Body of pancreas (tissue), 4 donors: ENCODE results near the gene SPPL2A.

Experiments used
- POLR2A ChIP-seq, 3 donors: fragments of 450-650 bp; IDR thresholded peaks; one replicate each; pipeline ENCODE4 v1.6.1; 2016; ENCODE audit warnings: antibody characterized with exemption in 3 of 3, mild to moderate bottlenecking in 2 of 3
- TF ChIP-seq, protein P1 (sequence below), 7 experiments: fragments of 450-650 bp in 4 of 7; fragments of 200-600 bp in 3 of 7; sonication (generic) in 3 of 7; IDR thresholded peaks; one replicate each; pipeline ENCODE4 v1.5.1; 2016 to 2019; ENCODE audit warnings: antibody characterized with exemption in 7 of 7

DNA sequence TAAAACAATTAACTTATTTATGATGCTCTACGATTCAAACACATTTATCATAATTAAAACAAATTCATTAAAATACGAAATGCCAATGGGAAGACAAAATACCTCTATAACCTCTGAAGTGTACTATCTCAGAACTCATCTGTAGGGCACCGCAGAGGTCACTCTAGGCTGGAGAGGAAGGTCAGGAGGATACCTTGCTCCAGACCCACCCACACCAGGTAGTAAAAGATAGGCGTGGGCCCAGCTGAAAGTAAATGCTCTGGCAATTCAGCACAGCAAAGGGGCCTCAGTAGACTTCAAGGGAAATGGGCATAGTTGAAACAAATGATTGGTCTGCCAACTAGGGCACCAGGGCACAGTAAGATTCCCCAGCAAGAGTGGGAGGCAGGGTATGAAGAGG, 26.0 kb upstream of the SPPL2A start:
- TF ChIP-seq, protein P1, sequence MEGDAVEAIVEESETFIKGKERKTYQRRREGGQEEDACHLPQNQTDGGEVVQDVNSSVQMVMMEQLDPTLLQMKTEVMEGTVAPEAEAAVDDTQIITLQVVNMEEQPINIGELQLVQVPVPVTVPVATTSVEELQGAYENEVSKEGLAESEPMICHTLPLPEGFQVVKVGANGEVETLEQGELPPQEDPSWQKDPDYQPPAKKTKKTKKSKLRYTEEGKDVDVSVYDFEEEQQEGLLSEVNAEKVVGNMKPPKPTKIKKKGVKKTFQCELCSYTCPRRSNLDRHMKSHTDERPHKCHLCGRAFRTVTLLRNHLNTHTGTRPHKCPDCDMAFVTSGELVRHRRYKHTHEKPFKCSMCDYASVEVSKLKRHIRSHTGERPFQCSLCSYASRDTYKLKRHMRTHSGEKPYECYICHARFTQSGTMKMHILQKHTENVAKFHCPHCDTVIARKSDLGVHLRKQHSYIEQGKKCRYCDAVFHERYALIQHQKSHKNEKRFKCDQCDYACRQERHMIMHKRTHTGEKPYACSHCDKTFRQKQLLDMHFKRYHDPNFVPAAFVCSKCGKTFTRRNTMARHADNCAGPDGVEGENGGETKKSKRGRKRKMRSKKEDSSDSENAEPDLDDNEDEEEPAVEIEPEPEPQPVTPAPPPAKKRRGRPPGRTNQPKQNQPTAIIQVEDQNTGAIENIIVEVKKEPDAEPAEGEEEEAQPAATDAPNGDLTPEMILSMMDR (IDR thresholded peaks at IDR 0.05): no peak
- no peak for TF ChIP-seq POLR2A (IDR thresholded peaks at IDR 0.05)
